Adipocyte (in vitro differentiated cells): ENCODE data around the gene PIK3CD.
A peak's percentile ranks its signal among the peaks of the same experiment; 100 is the strongest.

Experiments
- DNase-seq: peaks from one replicate; pipeline ENCODE4 v3.0.0-alpha.2; 2015; ENCODE audit warnings: low read depth
- H3K27me3 ChIP-seq: replicated peaks from 2 replicates; pipeline ENCODE4 v1.7.0; 2013; ENCODE audit warnings: mild to moderate bottlenecking, low read length, moderate library complexity; ENCODE audit not compliant: control insufficient read depth, insufficient read depth
- H3K36me3 ChIP-seq: 2 replicates; pipeline ENCODE4 v1.7.0; 2013; ENCODE audit warnings: low read length, mild to moderate bottlenecking, moderate library complexity; ENCODE audit not compliant: control insufficient read depth, insufficient read depth, severe bottlenecking
- H3K4me1 ChIP-seq: 2 replicates; pipeline ENCODE4 v1.7.0; 2013; ENCODE audit warnings: mild to moderate bottlenecking, low read length, moderate library complexity; ENCODE audit not compliant: control insufficient read depth, insufficient read depth
- H3K4me3 ChIP-seq: 2 replicates; pipeline ENCODE4 v1.7.0; 2013; ENCODE audit warnings: mild to moderate bottlenecking, low read length, moderate library complexity
- H3K9ac ChIP-seq: 2 replicates; pipeline ENCODE4 v1.7.0; 2013; ENCODE audit warnings: mild to moderate bottlenecking, low read length, moderate library complexity
- H3K9me3 ChIP-seq: 2 replicates; pipeline ENCODE4 v1.7.0; 2013; ENCODE audit warnings: mild to moderate bottlenecking, low read length, moderate library complexity; ENCODE audit not compliant: control insufficient read depth

PIK3CD gene

GRCh38 chr1:9609998-9610397 is 41.5 kb upstream of the PIK3CD start:
- H3K9me3 ChIP-seq: no peaks in the 10 kb centered on the region
- H3K9ac ChIP-seq: no peak overlapping the region

GRCh38 chr1:9610548-9610947 is 41.0 kb upstream of the PIK3CD start:
- DNase-seq: no peak
- H3K4me1 ChIP-seq: no peaks in the 10 kb centered on the region
- H3K9me3 ChIP-seq: no peaks in the 10 kb centered on the region
- no peaks in the 10 kb centered on the region for H3K27me3 ChIP-seq
- no peak overlapping the region for H3K4me3 ChIP-seq
- peaks cover 24% of the 10 kb centered on the region for H3K36me3 ChIP-seq
- H3K9ac ChIP-seq: no peak overlapping the region

More at GRCh38 chr1:9609998-9610397, 41.5 kb upstream of the PIK3CD start:
- Histone ChIP-seq H3K4me1 (no peaks in the 10 kb centered on the region), H3K27me3 (no peaks in the 10 kb centered on the region), H3K36me3 (peaks cover 24% of the 10 kb centered on the region), H3K4me3 (no peak overlapping the region)
- no peak for DNase-seq

- Histone ChIP-seq H3K4me3 (no peak overlapping the region), H3K27me3 (no peaks in the 10 kb centered on the region), H3K4me1 (no peaks in the 10 kb centered on the region), H3K9me3 (no peaks in the 10 kb centered on the region), H3K36me3 (peaks cover 24% of the 10 kb centered on the region), H3K9ac (no peak overlapping the region)
- DNase-seq: no peak
These were observed 39.8 kb upstream of the PIK3CD start for GRCh38 chr1:9611716-9612115.

- peaks cover 24% of the 10 kb centered on the region for H3K36me3 ChIP-seq
- no peaks in the 10 kb centered on the region for H3K27me3 ChIP-seq
- no peak for DNase-seq
- no peaks in the 10 kb centered on the region for H3K9me3 ChIP-seq
- H3K4me1 ChIP-seq: no peaks in the 10 kb centered on the region
- no peak overlapping the region for H3K9ac ChIP-seq
- H3K4me3 ChIP-seq: no peak overlapping the region
These were observed 39.2 kb upstream of the PIK3CD start for GRCh38 chr1:9612162-9612845.

- Histone ChIP-seq H3K9ac (no peak overlapping the region), H3K4me1 (no peaks in the 10 kb centered on the region), H3K27me3 (no peaks in the 10 kb centered on the region), H3K9me3 (no peaks in the 10 kb centered on the region), H3K4me3 (no peak overlapping the region), H3K36me3 (peaks cover 24% of the 10 kb centered on the region)
- DNase-seq: no peak
These were observed 38.5 kb upstream of the PIK3CD start for GRCh38 chr1:9612871-9613624.

GRCh38 chr1:9613625-9614299 is 37.8 kb upstream of the PIK3CD start:
- H3K27me3 ChIP-seq: peaks cover 2% of the 10 kb centered on the region
- no peak overlapping the region for H3K4me3 ChIP-seq
- H3K9me3 ChIP-seq: no peaks in the 10 kb centered on the region
- no peaks in the 10 kb centered on the region for H3K4me1 ChIP-seq
- no peak for DNase-seq
- H3K36me3 ChIP-seq: peaks cover 24% of the 10 kb centered on the region
- no peak overlapping the region for H3K9ac ChIP-seq

GRCh38 chr1:9615316-9616063 is 36.0 kb upstream of the PIK3CD start:
- H3K4me3 ChIP-seq: no peak overlapping the region
- H3K27me3 ChIP-seq: peaks cover 6% of the 10 kb centered on the region
- DNase-seq: peak; percentile 39
- no peaks in the 10 kb centered on the region for H3K9me3 ChIP-seq
- H3K9ac ChIP-seq: no peak overlapping the region
- no peaks in the 10 kb centered on the region for H3K4me1 ChIP-seq
- peaks cover 19% of the 10 kb centered on the region for H3K36me3 ChIP-seq

- Histone ChIP-seq H3K9ac (no peak overlapping the region), H3K4me3 (no peak overlapping the region), H3K9me3 (no peaks in the 10 kb centered on the region), H3K27me3 (peaks cover 6% of the 10 kb centered on the region), H3K36me3 (no peaks in the 10 kb centered on the region), H3K4me1 (no peaks in the 10 kb centered on the region)
- DNase-seq: no peak
These were observed 32.4 kb upstream of the PIK3CD start for GRCh38 chr1:9618909-9619679.

- no peak for DNase-seq
- no peak overlapping the region for H3K9ac ChIP-seq
- no peaks in the 10 kb centered on the region for H3K4me1 ChIP-seq
- no peak overlapping the region for H3K4me3 ChIP-seq
- H3K36me3 ChIP-seq: no peaks in the 10 kb centered on the region
- peaks cover 12% of the 10 kb centered on the region for H3K27me3 ChIP-seq
- no peaks in the 10 kb centered on the region for H3K9me3 ChIP-seq
These were observed 30.5 kb upstream of the PIK3CD start for GRCh38 chr1:9621032-9621431.

GRCh38 chr1:9624081-9624480 is 27.4 kb upstream of the PIK3CD start:
- no peaks in the 10 kb centered on the region for H3K36me3 ChIP-seq
- H3K27me3 ChIP-seq: peaks cover 10% of the 10 kb centered on the region
- H3K4me3 ChIP-seq: no peak overlapping the region
- H3K9ac ChIP-seq: no peak overlapping the region
- H3K9me3 ChIP-seq: no peaks in the 10 kb centered on the region
- DNase-seq: no peak
- H3K4me1 ChIP-seq: peaks cover 2% of the 10 kb centered on the region
